ENCODE data around the gene CDC25B. TPM values are rescaled to one million over a fixed set of nuclear protein-coding genes. Genes with fewer than 3 reads are reported as not detected.
A peak's percentile ranks its signal among the peaks of the same experiment; 100 is the strongest.

The CDC25B gene
- total and polyA plus RNA-seq, 2 of the 13 experiments (the other 11 are each of a cell fraction or from before 2014, with no cell fraction given) = 14.5 to 19.4 TPM

DNA sequence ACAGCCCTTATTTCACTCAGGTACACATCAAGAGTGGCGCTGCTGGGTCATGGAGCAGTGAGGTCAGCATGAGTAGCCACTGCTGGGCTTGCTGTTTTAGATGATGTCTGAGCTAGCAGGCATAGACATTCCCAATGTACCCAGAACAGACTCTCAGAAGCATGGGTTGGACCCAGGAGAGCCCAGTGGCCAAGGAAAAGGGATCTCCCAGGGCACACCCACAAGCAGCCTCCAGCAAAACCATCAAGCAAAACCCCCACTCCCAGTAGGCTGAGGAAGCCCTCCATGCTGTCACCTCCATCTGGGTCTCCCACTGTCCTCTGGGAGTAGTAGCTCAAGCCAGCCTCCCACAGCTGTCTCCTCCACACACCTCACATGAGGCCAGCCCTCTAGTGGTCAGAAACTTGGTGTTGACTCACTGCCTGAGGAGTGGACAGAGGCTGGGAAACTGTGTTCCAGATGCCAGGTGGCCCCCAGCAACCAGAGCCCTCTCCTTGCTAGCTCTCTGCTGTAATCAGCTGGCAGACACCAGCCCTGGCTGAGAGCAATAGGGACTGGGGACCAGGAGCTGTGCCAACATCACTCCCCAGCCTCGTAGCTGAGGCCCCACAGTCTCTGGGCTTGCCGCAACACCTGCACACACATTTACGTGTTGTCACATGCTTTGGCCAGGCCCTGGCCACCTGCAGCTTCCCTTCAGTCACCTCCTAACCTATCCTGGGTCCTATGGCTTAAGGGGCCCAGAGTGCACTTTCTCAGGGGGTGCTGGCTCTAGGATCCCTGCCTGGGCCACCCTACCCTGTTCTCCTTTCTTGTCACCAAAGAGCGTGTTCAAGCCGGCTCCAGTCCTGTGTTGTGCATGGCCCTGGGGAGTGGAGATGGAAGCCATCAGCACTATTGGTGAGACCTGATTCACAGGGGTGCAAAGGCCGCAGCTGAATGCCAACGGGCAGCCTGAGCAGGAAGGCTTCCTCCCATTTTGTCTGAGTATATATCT, 22.3 kb downstream of the CDC25B start (continued):
- TF ChIP-seq, protein P1, sequence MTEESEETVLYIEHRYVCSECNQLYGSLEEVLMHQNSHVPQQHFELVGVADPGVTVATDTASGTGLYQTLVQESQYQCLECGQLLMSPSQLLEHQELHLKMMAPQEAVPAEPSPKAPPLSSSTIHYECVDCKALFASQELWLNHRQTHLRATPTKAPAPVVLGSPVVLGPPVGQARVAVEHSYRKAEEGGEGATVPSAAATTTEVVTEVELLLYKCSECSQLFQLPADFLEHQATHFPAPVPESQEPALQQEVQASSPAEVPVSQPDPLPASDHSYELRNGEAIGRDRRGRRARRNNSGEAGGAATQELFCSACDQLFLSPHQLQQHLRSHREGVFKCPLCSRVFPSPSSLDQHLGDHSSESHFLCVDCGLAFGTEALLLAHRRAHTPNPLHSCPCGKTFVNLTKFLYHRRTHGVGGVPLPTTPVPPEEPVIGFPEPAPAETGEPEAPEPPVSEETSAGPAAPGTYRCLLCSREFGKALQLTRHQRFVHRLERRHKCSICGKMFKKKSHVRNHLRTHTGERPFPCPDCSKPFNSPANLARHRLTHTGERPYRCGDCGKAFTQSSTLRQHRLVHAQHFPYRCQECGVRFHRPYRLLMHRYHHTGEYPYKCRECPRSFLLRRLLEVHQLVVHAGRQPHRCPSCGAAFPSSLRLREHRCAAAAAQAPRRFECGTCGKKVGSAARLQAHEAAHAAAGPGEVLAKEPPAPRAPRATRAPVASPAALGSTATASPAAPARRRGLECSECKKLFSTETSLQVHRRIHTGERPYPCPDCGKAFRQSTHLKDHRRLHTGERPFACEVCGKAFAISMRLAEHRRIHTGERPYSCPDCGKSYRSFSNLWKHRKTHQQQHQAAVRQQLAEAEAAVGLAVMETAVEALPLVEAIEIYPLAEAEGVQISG (CRISPR knock-in tag; IDR thresholded peaks at IDR 0.05) = peak; percentile 69
- TF ChIP-seq, protein P2, sequence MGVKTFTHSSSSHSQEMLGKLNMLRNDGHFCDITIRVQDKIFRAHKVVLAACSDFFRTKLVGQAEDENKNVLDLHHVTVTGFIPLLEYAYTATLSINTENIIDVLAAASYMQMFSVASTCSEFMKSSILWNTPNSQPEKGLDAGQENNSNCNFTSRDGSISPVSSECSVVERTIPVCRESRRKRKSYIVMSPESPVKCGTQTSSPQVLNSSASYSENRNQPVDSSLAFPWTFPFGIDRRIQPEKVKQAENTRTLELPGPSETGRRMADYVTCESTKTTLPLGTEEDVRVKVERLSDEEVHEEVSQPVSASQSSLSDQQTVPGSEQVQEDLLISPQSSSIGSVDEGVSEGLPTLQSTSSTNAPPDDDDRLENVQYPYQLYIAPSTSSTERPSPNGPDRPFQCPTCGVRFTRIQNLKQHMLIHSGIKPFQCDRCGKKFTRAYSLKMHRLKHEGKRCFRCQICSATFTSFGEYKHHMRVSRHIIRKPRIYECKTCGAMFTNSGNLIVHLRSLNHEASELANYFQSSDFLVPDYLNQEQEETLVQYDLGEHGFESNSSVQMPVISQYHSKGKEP (CRISPR knock-in tag; IDR thresholded peaks at IDR 0.05) = 0 out of 2 replicates have a peak, but pooled peaks have one; percentile 20
- peak; percentile 86; the same call in 1 of the 2 replicates for TF ChIP-seq YEATS2 (CRISPR knock-in tag; IDR thresholded peaks at IDR 0.05; ENCODE audit: borderline replicate concordance)
- 0 out of 2 replicates have a peak, but pooled peaks have one; percentile 58 for TF ChIP-seq SMYD3 (CRISPR knock-in tag; IDR thresholded peaks at IDR 0.05)
- TF ChIP-seq ZEB1 (IDR thresholded peaks at IDR 0.05; ENCODE audit: insufficient replicate concordance, low read depth) = no peak
- TF ChIP-seq ZNF773 (CRISPR knock-in tag; IDR thresholded peaks at IDR 0.05; ENCODE audit: borderline replicate concordance) = peak; percentile 42; the same call in 1 of the 2 replicates
- peak; percentile 60; the same call in 1 of the 2 replicates for TF ChIP-seq NCOA2 (CRISPR knock-in tag; IDR thresholded peaks at IDR 0.05)
- peak; percentile 90 for TF ChIP-seq HOMEZ (CRISPR knock-in tag; IDR thresholded peaks at IDR 0.05; ENCODE audit: low read depth)
- peak; percentile 95 for TF ChIP-seq ZNF687 (CRISPR knock-in tag; IDR thresholded peaks at IDR 0.05)
- no peak for TF ChIP-seq NR2F6 (IDR thresholded peaks at IDR 0.05)
- TF ChIP-seq NR2F6 (CRISPR knock-in tag; IDR thresholded peaks at IDR 0.05) = peak; percentile 40; the same call in 1 of the 2 replicates
- TF ChIP-seq SATB2 (CRISPR knock-in tag; IDR thresholded peaks at IDR 0.05) = no peak
- TF ChIP-seq SNAI1 (CRISPR knock-in tag; IDR thresholded peaks at IDR 0.05; ENCODE audit: borderline replicate concordance) = no peak
- TF ChIP-seq JUN (CRISPR knock-in tag; IDR thresholded peaks at IDR 0.05) = no peak
- no peak for TF ChIP-seq DDIT3 (CRISPR knock-in tag; IDR thresholded peaks at IDR 0.05)
- peak; percentile 52; the same call in 1 of the 2 replicates for TF ChIP-seq ELF1 (CRISPR knock-in tag; IDR thresholded peaks at IDR 0.05)
- no peak for TF ChIP-seq ZFYVE20 (CRISPR knock-in tag; IDR thresholded peaks at IDR 0.05; ENCODE audit: borderline replicate concordance, low read depth)
- peak; percentile 89 for TF ChIP-seq ELF3 (CRISPR knock-in tag; IDR thresholded peaks at IDR 0.05)

Data from HepG2 (cell line).